ENCODE data around the gene RHOT2.
A peak's percentile ranks its signal among the peaks of the same experiment; 100 is the strongest.

Gene RHOT2

DNA sequence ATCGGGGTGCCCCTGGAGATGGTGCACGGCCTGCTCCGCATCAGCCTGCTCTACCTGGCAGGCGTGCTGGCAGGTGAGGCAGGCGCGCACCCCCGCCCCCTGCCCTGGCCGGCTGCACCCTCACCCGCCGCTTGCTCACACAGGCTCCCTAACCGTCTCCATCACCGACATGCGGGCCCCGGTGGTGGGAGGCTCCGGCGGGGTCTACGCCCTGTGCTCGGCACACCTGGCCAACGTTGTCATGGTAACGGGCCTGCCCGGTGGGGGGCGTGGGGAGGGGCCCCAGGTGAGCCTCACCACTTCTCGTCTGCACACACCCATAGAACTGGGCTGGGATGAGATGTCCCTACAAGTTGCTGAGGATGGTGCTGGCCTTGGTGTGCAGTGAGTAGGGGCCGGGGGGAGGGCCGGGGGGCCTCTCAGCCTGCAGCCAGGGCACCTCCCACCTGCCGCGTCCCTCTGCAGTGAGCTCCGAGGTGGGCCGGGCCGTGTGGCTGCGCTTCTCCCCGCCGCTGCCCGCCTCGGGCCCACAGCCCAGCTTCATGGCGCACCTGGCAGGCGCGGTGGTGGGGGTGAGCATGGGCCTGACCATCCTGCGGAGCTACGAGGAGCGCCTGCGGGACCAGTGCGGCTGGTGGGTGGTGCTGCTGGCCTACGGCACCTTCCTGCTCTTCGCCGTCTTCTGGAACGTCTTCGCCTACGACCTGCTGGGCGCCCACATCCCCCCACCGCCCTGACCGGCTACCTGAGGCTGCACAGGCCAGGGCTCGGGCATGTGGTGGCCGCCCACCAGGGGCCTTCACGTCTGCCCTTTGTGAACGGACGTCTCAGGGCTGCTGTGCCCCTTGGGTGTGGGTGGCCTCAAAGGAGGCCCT, 9.6 kb downstream of the RHOT2 start:
- no peak overlapping the region for H3K4me3 ChIP-seq (ENCODE audit: low read length)
- no CpG with 5 or more reads among the region's 57 CpGs for WGBS (ENCODE audit: insufficient coverage, insufficient read length)

DNA sequence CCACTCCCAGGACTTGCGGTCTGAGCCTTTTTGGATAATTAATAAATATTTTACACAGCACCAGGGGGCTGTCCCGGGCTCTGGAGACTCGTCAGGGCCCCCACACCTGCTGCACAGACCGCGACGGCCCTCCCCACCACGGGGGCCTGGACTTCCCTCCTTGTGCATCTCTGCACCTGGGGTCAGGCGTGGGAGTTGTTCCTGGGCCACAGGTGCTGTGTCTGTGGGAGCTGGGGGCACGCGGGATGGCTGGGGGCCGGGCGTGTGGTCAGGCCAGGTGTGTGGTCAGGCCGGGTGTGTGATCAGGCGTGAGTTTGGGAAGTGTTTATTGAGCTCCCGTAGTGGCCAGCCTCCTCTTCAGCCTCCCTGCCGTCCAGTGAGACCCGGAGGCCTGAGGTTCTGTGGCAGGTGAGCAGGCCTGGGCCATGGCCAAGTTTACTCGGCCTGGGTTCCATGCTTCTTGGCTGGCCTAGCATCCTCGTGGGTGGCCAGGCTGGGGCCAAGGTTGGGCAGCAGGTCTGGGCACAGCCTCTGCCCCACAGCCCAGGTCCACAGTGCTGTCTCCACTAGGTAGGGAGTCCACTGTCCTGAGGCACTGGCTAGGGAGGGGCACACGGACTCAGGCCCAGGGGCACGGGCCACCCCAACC, 10.4 kb downstream of the RHOT2 start:
- peaks cover 9% of the 10 kb centered on the region for H3K4me1 ChIP-seq (ENCODE audit: control insufficient read depth, insufficient read depth, low read length)
- no peaks in the 10 kb centered on the region for H3K9me3 ChIP-seq (ENCODE audit: control insufficient read depth, insufficient read depth, low read length)
- no CpG with 5 or more reads among the region's 21 CpGs for WGBS (ENCODE audit: insufficient coverage, insufficient read length)
- H3K36me3 ChIP-seq (ENCODE audit: control insufficient read depth, insufficient read depth, low read length), result peaks cover 16% of the 10 kb centered on the region
- H3K27me3 ChIP-seq (ENCODE audit: control insufficient read depth, insufficient read depth, low read length), result no peaks in the 10 kb centered on the region
- no peak for DNase-seq (ENCODE audit: low read depth, low spot score)
- H3K4me3 ChIP-seq (ENCODE audit: low read length), result no peak overlapping the region
- H3K27ac ChIP-seq (ENCODE audit: low read length), result no peak overlapping the region

More for the DNA sequence above, 9.6 kb downstream of the RHOT2 start:
- no peak for DNase-seq (ENCODE audit: low read depth, low spot score)
- Histone ChIP-seq H3K4me1 (ENCODE audit: control insufficient read depth, insufficient read depth, low read length) (peaks cover 9% of the 10 kb centered on the region), H3K9me3 (ENCODE audit: control insufficient read depth, insufficient read depth, low read length) (no peaks in the 10 kb centered on the region), H3K27ac (ENCODE audit: low read length) (no peak overlapping the region), H3K36me3 (ENCODE audit: control insufficient read depth, insufficient read depth, low read length) (peaks cover 19% of the 10 kb centered on the region), H3K27me3 (ENCODE audit: control insufficient read depth, insufficient read depth, low read length) (no peaks in the 10 kb centered on the region)

DNA sequence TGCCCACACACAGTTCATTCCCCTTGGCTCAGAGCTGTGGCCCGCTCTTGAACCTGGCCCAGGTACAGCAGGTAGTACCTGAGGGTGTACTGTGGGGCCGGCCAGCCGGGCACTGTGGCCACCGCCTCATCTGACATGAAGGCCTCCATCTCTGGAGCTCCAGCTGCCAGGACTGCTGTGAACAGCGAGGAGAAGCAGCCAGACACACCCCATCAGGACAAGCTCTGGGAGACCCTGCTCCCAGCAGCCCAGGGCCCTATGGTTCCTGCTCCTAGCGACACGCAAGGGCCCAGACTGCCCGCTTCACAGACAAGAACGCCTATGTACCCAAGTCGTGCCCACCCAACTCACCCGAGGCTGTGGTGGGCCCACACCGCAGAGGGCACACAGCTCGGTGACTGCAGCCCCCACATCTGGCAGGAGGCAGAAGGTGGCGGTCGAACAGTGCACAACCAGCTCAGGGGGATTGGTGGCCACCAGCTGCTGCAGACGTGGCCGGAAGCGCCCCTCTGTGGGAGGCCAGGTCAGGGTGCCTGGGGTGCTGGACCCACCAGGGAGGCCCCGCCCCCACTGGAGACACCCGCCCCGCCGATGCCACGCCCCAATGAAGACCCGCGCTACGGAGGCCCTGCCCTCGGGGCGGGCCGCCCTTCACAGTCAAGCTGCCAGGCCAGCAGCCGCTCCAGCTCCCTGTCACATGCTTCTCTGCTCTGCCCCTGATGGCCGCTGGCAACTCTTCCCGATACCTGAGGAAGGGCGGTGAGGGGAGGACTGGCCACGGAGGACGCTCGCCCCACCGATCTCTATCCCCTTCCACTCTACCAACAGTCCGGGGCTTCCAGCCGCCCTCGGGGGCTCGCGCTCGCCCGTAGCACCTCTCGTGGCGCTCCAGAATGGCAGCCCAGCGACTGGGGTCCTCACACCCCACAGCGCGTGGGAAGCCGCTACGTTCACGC, 11.2 kb downstream of the RHOT2 start:
- no peak for DNase-seq (ENCODE audit: low read depth, low spot score)

DNA sequence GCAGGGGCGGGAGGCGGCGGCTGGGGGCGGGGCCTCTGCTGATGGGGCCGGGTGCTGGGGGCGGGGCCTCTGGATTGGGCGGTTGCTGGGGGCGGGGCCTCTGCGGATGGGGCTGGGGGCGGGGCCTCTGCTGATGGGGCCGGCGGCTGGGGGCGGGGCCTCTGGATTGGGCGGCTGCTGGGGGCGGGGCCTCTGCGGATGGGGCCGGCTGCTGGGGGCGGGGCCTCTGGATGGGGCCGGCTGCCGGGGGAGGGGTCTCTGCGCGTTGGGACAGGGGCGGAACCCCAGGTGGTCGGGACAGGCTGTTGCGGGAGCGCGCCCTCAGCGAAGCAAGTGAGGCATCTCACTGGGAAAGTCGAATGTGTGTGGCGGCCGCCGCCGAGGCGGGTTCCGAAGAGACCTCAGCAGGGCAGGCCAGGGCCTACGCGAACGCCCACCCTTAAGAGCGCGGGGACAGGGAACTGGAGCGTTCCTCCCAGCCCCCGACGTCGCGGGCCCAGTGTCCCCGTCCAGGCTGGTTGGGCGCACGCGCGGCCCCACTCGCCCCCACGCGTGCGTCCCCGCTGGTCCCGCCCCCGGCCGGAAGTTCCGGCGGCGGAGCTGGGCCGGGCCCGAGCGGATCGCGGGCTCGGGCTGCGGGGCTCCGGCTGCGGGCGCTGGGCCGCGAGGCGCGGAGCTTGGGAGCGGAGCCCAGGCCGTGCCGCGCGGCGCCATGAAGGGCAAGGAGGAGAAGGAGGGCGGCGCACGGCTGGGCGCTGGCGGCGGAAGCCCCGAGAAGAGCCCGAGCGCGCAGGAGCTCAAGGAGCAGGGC, 12.1 kb downstream of the RHOT2 start, which contains the start of gene STUB1:
Gene STUB1, plus strand, starts transcription at position 597 of the 811 bp plus-strand sequence. Its CDS starts 116 bp downstream, at position 713.
- H3K27ac ChIP-seq (ENCODE audit: low read length), result no peak within 1 kb of the TSS
- H3K36me3 ChIP-seq (ENCODE audit: control insufficient read depth, insufficient read depth, low read length), result peaks cover 15% of the 10 kb centered on the region
- peak within 1 kb of the TSS; percentile 65 for H3K4me3 ChIP-seq (ENCODE audit: low read length)
- H3K9me3 ChIP-seq (ENCODE audit: control insufficient read depth, insufficient read depth, low read length), result no peaks in the 10 kb centered on the region
- WGBS (ENCODE audit: insufficient coverage, insufficient read length), result no CpG with 5 or more reads among the region's 91 CpGs
- no peaks in the 10 kb centered on the region for H3K27me3 ChIP-seq (ENCODE audit: control insufficient read depth, insufficient read depth, low read length)
- DNase-seq (ENCODE audit: low read depth, low spot score), result no peak
- peaks cover 9% of the 10 kb centered on the region for H3K4me1 ChIP-seq (ENCODE audit: control insufficient read depth, insufficient read depth, low read length)

More for the DNA sequence above, 11.2 kb downstream of the RHOT2 start:
- Histone ChIP-seq H3K9me3 (ENCODE audit: control insufficient read depth, insufficient read depth, low read length) (no peaks in the 10 kb centered on the region), H3K27me3 (ENCODE audit: control insufficient read depth, insufficient read depth, low read length) (no peaks in the 10 kb centered on the region), H3K4me3 (ENCODE audit: low read length) (peak overlapping the region; percentile 48), H3K4me1 (ENCODE audit: control insufficient read depth, insufficient read depth, low read length) (peaks cover 9% of the 10 kb centered on the region), H3K27ac (ENCODE audit: low read length) (no peak overlapping the region), H3K36me3 (ENCODE audit: control insufficient read depth, insufficient read depth, low read length) (peaks cover 15% of the 10 kb centered on the region)
- no CpG with 5 or more reads among the region's 52 CpGs for WGBS (ENCODE audit: insufficient coverage, insufficient read length)

DNA sequence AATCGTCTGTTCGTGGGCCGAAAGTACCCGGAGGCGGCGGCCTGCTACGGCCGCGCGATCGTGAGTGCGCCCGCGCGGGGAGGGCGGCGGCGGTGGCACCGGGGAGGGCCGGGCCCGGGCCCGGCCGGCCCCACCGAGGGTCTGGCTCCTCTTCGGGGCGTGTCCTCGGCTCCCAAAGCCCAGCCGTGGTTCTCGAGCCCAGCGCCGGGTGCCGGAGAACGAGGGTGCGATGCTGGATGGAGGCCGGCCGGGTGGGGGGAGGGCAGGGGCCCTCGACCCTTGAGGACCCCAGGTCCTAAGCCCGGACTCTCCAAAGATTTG, 12.7 kb downstream of the RHOT2 start:
- WGBS (ENCODE audit: insufficient coverage, insufficient read length), result no CpG with 5 or more reads among the region's 38 CpGs
- Histone ChIP-seq H3K4me3 (ENCODE audit: low read length) (peak overlapping the region; percentile 65), H3K27ac (ENCODE audit: low read length) (no peak overlapping the region), H3K36me3 (ENCODE audit: control insufficient read depth, insufficient read depth, low read length) (peaks cover 19% of the 10 kb centered on the region), H3K27me3 (ENCODE audit: control insufficient read depth, insufficient read depth, low read length) (no peaks in the 10 kb centered on the region), H3K9me3 (ENCODE audit: control insufficient read depth, insufficient read depth, low read length) (no peaks in the 10 kb centered on the region), H3K4me1 (ENCODE audit: control insufficient read depth, insufficient read depth, low read length) (peaks cover 9% of the 10 kb centered on the region)
- no peak for DNase-seq (ENCODE audit: low read depth, low spot score)

DNA sequence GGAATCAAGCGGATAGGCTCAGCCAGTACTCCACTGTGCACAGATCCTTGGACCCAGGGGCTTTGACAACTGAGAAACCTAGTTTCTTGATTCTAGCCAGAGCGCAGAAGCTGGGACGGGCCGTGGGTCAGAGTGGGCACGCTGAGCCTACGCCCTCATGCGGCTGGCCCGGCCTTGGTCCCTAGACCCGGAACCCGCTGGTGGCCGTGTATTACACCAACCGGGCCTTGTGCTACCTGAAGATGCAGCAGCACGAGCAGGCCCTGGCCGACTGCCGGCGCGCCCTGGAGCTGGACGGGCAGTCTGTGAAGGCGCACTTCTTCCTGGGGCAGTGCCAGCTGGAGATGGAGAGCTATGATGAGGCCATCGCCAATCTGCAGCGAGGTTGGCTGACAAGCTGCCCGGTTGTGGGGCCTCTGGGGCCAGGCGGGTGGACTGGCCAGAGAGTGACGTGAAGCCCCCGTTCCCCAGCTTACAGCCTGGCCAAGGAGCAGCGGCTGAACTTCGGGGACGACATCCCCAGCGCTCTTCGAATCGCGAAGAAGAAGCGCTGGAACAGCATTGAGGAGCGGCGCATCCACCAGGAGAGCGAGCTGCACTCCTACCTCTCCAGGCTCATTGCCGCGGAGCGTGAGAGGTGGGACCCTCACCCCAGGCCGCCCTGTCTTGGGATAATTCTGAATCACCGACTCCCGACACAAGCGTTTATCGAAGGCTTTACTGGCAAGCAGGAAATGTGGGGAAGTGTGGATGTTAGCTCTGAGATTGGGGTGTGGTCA, 13.2 kb downstream of the RHOT2 start:
- no peak overlapping the region for H3K27ac ChIP-seq (ENCODE audit: low read length)
- no peak for DNase-seq (ENCODE audit: low read depth, low spot score)
- no peaks in the 10 kb centered on the region for H3K9me3 ChIP-seq (ENCODE audit: control insufficient read depth, insufficient read depth, low read length)
- H3K4me1 ChIP-seq (ENCODE audit: control insufficient read depth, insufficient read depth, low read length), result peaks cover 9% of the 10 kb centered on the region
- WGBS (ENCODE audit: insufficient coverage, insufficient read length), result no CpG with 5 or more reads among the region's 44 CpGs
- H3K4me3 ChIP-seq (ENCODE audit: low read length), result peak overlapping the region; percentile 65; the same call in 1 of the 2 replicates
- no peaks in the 10 kb centered on the region for H3K27me3 ChIP-seq (ENCODE audit: control insufficient read depth, insufficient read depth, low read length)
- peaks cover 19% of the 10 kb centered on the region for H3K36me3 ChIP-seq (ENCODE audit: control insufficient read depth, insufficient read depth, low read length)

DNA sequence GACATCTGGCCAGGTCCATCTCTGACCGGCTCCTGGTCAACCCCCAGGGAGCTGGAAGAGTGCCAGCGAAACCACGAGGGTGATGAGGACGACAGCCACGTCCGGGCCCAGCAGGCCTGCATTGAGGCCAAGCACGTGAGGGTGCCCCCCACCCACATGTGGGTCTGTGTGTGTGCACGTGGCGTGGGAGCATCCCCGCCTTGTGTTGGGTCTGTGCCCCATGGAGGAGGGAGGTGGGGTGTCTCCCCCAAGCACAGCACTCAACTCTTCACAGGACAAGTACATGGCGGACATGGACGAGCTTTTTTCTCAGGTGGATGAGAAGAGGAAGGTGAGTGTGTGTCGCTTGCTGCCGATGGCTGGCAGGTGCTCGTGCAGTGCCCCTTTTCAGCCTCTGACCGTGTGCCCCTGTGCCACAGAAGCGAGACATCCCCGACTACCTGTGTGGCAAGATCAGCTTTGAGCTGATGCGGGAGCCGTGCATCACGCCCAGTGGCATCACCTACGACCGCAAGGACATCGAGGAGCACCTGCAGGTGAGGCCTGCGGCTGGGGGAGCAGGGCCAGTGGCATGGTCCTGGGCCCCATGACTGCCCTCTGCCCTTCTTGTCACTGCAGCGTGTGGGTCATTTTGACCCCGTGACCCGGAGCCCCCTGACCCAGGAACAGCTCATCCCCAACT, 14.0 kb downstream of the RHOT2 start:
- peaks cover 9% of the 10 kb centered on the region for H3K4me1 ChIP-seq (ENCODE audit: control insufficient read depth, insufficient read depth, low read length)
- peaks cover 23% of the 10 kb centered on the region for H3K36me3 ChIP-seq (ENCODE audit: control insufficient read depth, insufficient read depth, low read length)
- no peak overlapping the region for H3K27ac ChIP-seq (ENCODE audit: low read length)
- no peaks in the 10 kb centered on the region for H3K9me3 ChIP-seq (ENCODE audit: control insufficient read depth, insufficient read depth, low read length)
- DNase-seq (ENCODE audit: low read depth, low spot score), result no peak
- no peak overlapping the region for H3K4me3 ChIP-seq (ENCODE audit: low read length)
- no peaks in the 10 kb centered on the region for H3K27me3 ChIP-seq (ENCODE audit: control insufficient read depth, insufficient read depth, low read length)
- no CpG with 5 or more reads among the region's 28 CpGs for WGBS (ENCODE audit: insufficient coverage, insufficient read length)

DNA sequence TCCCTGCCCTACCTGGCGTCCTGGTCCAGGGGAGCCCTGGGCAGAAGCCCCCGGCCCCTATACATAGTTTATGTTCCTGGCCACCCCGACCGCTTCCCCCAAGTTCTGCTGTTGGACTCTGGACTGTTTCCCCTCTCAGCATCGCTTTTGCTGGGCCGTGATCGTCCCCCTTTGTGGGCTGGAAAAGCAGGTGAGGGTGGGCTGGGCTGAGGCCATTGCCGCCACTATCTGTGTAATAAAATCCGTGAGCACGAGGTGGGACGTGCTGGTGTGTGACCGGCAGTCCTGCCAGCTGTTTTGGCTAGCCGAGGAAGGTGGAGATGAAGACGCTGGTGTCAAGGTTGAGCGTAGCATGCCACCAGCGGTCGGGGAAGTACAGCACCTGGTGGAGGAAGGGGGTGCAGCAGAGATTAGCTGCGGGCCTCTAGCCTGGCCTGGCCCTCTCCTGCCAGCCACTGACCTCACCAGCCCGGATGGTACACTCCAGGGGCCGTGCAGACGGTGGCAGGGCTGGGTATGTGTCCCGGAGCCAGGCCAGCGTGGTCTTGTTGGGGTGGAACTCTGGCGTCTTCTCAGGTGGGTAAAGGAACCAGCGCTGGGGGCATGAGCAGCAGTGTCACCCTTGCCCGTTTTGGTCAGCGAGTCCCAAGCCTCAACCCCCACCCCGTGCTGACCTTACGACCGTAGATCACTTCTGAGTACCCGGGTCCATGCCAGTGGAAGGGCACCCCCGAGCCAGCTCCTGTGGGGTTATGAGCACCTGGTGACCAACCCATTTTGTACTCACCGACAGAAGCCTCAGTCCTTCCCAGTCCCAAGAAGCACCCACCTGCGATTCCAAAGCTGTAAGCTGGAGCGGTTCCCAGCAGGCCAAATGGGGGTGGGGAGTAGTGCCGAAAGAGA, 14.8 kb downstream of the RHOT2 start:
- DNase-seq (ENCODE audit: low read depth, low spot score), result no peak
- Histone ChIP-seq H3K27me3 (ENCODE audit: control insufficient read depth, insufficient read depth, low read length) (no peaks in the 10 kb centered on the region), H3K27ac (ENCODE audit: low read length) (no peak overlapping the region), H3K36me3 (ENCODE audit: control insufficient read depth, insufficient read depth, low read length) (peaks cover 28% of the 10 kb centered on the region), H3K9me3 (ENCODE audit: control insufficient read depth, insufficient read depth, low read length) (no peaks in the 10 kb centered on the region), H3K4me3 (ENCODE audit: low read length) (no peak overlapping the region), H3K4me1 (ENCODE audit: control insufficient read depth, insufficient read depth, low read length) (peaks cover 5% of the 10 kb centered on the region)
- WGBS (ENCODE audit: insufficient coverage, insufficient read length), result no CpG with 5 or more reads among the region's 36 CpGs

All from iPS DF 6.9 (cell line).